H1 (cell line): Measurements from ENCODE around the gene SLC47A2. TPM values are rescaled to one million over a fixed set of nuclear protein-coding genes. Genes with fewer than 3 reads are reported as not detected.

ENCODE experiments used
- CTCF ChIA-PET: fragments of 300-600 bp; sonication (Branson Sonifier 250); formaldehyde crosslinking; loops from one replicate; lab custom pipeline; 2021; ENCODE audit not compliant: partially characterized antibody; lab: Charles Lee
- POLR2A ChIA-PET: fragments of 300-600 bp; sonication (Branson Sonifier 250); formaldehyde crosslinking; loops from one replicate; lab custom pipeline; 2021; ENCODE audit warnings: inconsistent platforms; ENCODE audit not compliant: partially characterized antibody; lab: Charles Lee
- DNase-seq, 2 experiments: peaks; one replicate each; pipeline versions ENCODE4 v3.0.0 to v3.0.0-alpha.2; 2010 to 2022; ENCODE audit warnings: low spot score in 2 of 2, low read depth in 1 of 2, mixed read lengths in 1 of 2
- FAIRE-seq: peaks from 2 replicates; lab custom pipeline; 2011; peaks lifted over from hg19 to GRCh38; lab: Jason Lieb, UNC
- H2AFZ ChIP-seq: 2 replicates; pipeline ENCODE4 v1.8.1; 2012; ENCODE audit warnings: low read length, inconsistent platforms
- H2AK5ac ChIP-seq: 2 replicates; pipeline ENCODE4 v1.6.1; 2013; ENCODE audit warnings: low read depth, low read length
- H2BK120ac ChIP-seq: replicated peaks from 2 replicates; pipeline ENCODE3; 2013; ENCODE audit warnings: low read depth, low read length, inconsistent platforms
- H2BK12ac ChIP-seq: 2 replicates; pipeline ENCODE4 v1.6.1; 2013; ENCODE audit warnings: low read depth, low read length
- H2BK15ac ChIP-seq: 2 replicates; pipeline ENCODE4 v1.6.1; 2013; ENCODE audit warnings: low read length
- H2BK20ac ChIP-seq: 2 replicates; pipeline ENCODE4 v1.6.1; 2013; ENCODE audit warnings: low read length
- H2BK5ac ChIP-seq: 2 replicates; pipeline ENCODE4 v1.6.1; 2013; ENCODE audit warnings: low read depth, low read length
- H3K14ac ChIP-seq: 2 replicates; pipeline ENCODE4 v1.6.1; 2013; ENCODE audit warnings: inconsistent platforms; ENCODE audit not compliant: insufficient read length
- H3K18ac ChIP-seq: 2 replicates; pipeline ENCODE4 v1.6.1; 2013; ENCODE audit warnings: low read length; ENCODE audit errors: extremely low read depth
- H3K23ac ChIP-seq: 2 replicates; pipeline ENCODE4 v1.6.1; 2013; ENCODE audit warnings: inconsistent platforms; ENCODE audit not compliant: insufficient read length
- H3K23me2 ChIP-seq: 2 replicates; pipeline ENCODE4 v1.6.1; 2013; ENCODE audit warnings: low read depth, low read length
- H3K27ac ChIP-seq: 2 replicates; pipeline ENCODE4 v1.6.1; 2011; ENCODE audit warnings: low read depth, low read length, inconsistent platforms
- H3K27me3 ChIP-seq, 4 experiments: replicated peaks in 1 of 4; 1 replicate in 1 of 4; 2 replicates in 3 of 4; pipeline versions ENCODE4 v1.6.1 to v1.8.1; 2011 to 2013; ENCODE audit warnings: low read length in 3 of 4, mild to moderate bottlenecking in 3 of 4, inconsistent platforms in 2 of 4, mixed read lengths in 2 of 4, moderate library complexity in 1 of 4; ENCODE audit not compliant: control insufficient read depth in 3 of 4, insufficient read depth in 3 of 4; ENCODE audit errors: extremely low read depth in 1 of 4
- H3K36me3 ChIP-seq, 4 experiments: 2 replicates each; pipeline versions ENCODE4 v1.6.1 to v1.8.1; 2011 to 2013; ENCODE audit warnings: mild to moderate bottlenecking in 4 of 4, low read length in 3 of 4, moderate library complexity in 2 of 4, control low read depth in 1 of 4, inconsistent platforms in 1 of 4; ENCODE audit not compliant: insufficient read depth in 4 of 4, control insufficient read depth in 2 of 4
- H3K4ac ChIP-seq: replicated peaks from 2 replicates; pipeline ENCODE3; 2013; ENCODE audit warnings: low read length, low read depth, mixed read lengths, inconsistent platforms; ENCODE audit not compliant: insufficient read length
- H3K4me1 ChIP-seq, 4 experiments: replicated peaks in 1 of 4; 1 replicate in 1 of 4; 2 replicates in 3 of 4; pipeline versions ENCODE4 v1.6.1 to v1.8.1; 2011 to 2013; ENCODE audit warnings: low read length in 3 of 4, inconsistent platforms in 2 of 4, mixed read lengths in 1 of 4; ENCODE audit not compliant: insufficient read depth in 4 of 4, control insufficient read depth in 3 of 4
- H3K4me2 ChIP-seq, 2 experiments: 2 replicates each; pipeline versions ENCODE4 v1.6.1 to v1.8.1; 2011 to 2013; ENCODE audit warnings: low read depth in 2 of 2, low read length in 2 of 2, control low read depth in 1 of 2, inconsistent platforms in 1 of 2, mild to moderate bottlenecking in 1 of 2; ENCODE audit not compliant: insufficient read depth in 1 of 2
- H3K4me3 ChIP-seq, 4 experiments: fragments of 200-600, 300-600 bp in 1 of 4; sonication (generic), shearing (Covaris generic), sonication (Bioruptor Twin) in 1 of 4; 2 replicates each; pipeline versions ENCODE4 v1.5.1 to v1.8.1; 2011 to 2016; ENCODE audit warnings: low read length in 4 of 4, low read depth in 3 of 4, control low read depth in 2 of 4, inconsistent platforms in 2 of 4, mild to moderate bottlenecking in 2 of 4, mixed read lengths in 1 of 4, moderate library complexity in 1 of 4; ENCODE audit not compliant: insufficient read depth in 2 of 4; ENCODE audit errors: extremely low read depth in 1 of 4
- H3K56ac ChIP-seq: replicated peaks from 2 replicates; pipeline ENCODE3; 2013; ENCODE audit warnings: low read depth, mild to moderate bottlenecking, mixed read lengths, low read length, inconsistent platforms; ENCODE audit not compliant: insufficient read length
- H3K79me1 ChIP-seq: 2 replicates; pipeline ENCODE4 v1.6.1; 2013; ENCODE audit warnings: low read depth, low read length, control low read depth
- H3K79me2 ChIP-seq, 2 experiments: 2 replicates each; pipeline versions ENCODE4 v1.6.1 to v1.8.1; 2012 to 2013; ENCODE audit warnings: low read length in 2 of 2, mild to moderate bottlenecking in 2 of 2, inconsistent platforms in 1 of 2; ENCODE audit not compliant: insufficient read depth in 2 of 2, control insufficient read depth in 1 of 2
- H3K9ac ChIP-seq, 4 experiments: replicated peaks in 1 of 4; 1 replicate in 1 of 4; 2 replicates in 3 of 4; pipeline versions ENCODE4 v1.6.1 to v1.8.1; 2011 to 2013; ENCODE audit warnings: low read depth in 3 of 4, low read length in 3 of 4, control low read depth in 2 of 4, mild to moderate bottlenecking in 2 of 4, moderate library complexity in 2 of 4, inconsistent platforms in 1 of 4; ENCODE audit errors: extremely low read depth in 1 of 4
- H3K9me3 ChIP-seq, 2 experiments: 2 replicates each; pipeline versions ENCODE4 v1.6.1 to v1.8.1; 2012 to 2013; ENCODE audit warnings: mild to moderate bottlenecking in 2 of 2, moderate library complexity in 2 of 2, control low read depth in 1 of 2, inconsistent platforms in 1 of 2, low read depth in 1 of 2, low read length in 1 of 2, mixed read lengths in 1 of 2; ENCODE audit not compliant: insufficient read depth in 2 of 2
- H4K20me1 ChIP-seq, 2 experiments: replicated peaks in 1 of 2; 2 replicates each; pipeline versions ENCODE3 to v1.8.1; 2011 to 2013; ENCODE audit warnings: inconsistent platforms in 2 of 2, low read length in 2 of 2, mild to moderate bottlenecking in 1 of 2; ENCODE audit not compliant: insufficient read depth in 2 of 2, control insufficient read depth in 1 of 2
- H4K5ac ChIP-seq: 2 replicates; pipeline ENCODE4 v1.6.1; 2013; ENCODE audit warnings: low read length, low read depth, mixed read lengths, inconsistent platforms; ENCODE audit not compliant: insufficient read length
- H4K8ac ChIP-seq: 2 replicates; pipeline ENCODE4 v1.8.0; 2013; ENCODE audit warnings: mild to moderate bottlenecking, moderate library complexity, low read length, inconsistent platforms; ENCODE audit not compliant: insufficient read depth; ENCODE audit errors: extremely low read depth
- H4K91ac ChIP-seq: replicated peaks from 2 replicates; pipeline ENCODE3; 2013; ENCODE audit warnings: low read length, mixed read lengths, inconsistent platforms; ENCODE audit not compliant: insufficient read length
- CHD2 ChIP-seq: IDR thresholded peaks from 2 replicates; pipeline ENCODE4 v1.6.1; 2012; ENCODE audit warnings: low read length, improper control_type of control experiment
- SUZ12 ChIP-seq: fragments of 200-600 bp; sonication (generic); IDR thresholded peaks from 2 replicates; pipeline ENCODE4 v1.6.1; 2012; ENCODE audit warnings: mild to moderate bottlenecking, inconsistent platforms, low read length, moderate library complexity, mixed read lengths
- whole genome bisulfite sequencing, 2 experiments: shearing (Covaris generic) in 1 of 2; methylation state at CpG; one replicate each; pipeline versions ENCODE4 v1.1.6 to v1.1.7; 2013 to 2015; ENCODE audit warnings: low lambda C conversion rate in 2 of 2, mixed read lengths in 2 of 2, inconsistent platforms in 1 of 2, low coverage in 1 of 2, missing lambda C conversion rate in 1 of 2; ENCODE audit not compliant: insufficient replicate concordance in 2 of 2, insufficient coverage in 1 of 2, insufficient read length in 1 of 2; ENCODE audit errors: extremely low coverage in 1 of 2, missing lambda C conversion rate in 1 of 2; 5-methylcytosine and 5-hydroxymethylcytosine counted together
- polyA plus RNA-seq, 7 experiments: library from polyadenylated mRNA; depleted of rRNA in 3 of 7; stranded (reverse) in 5 of 7; unstranded in 2 of 7; fragments of >200 nt in 5 of 7; fragments of 200-250 nt in 2 of 7; gene quantifications; 1 replicate in 5 of 7; 2 replicates in 1 of 7; 4 replicates in 1 of 7; pipeline versions ENCODE4 v1.2.1 to v1.2.3, GENCODE V29; 2011 to 2013; ENCODE audit warnings: missing spikeins in 2 of 7, mixed read lengths in 2 of 7
- total RNA-seq: library from RNA; stranded (reverse); fragmentation: NEBNext Ultra II Directional; extraction: Animal tissue kit (Norgen Biotek cat#: 25700); gene quantifications from 2 replicates; pipeline ENCODE4 v1.2.1, GENCODE V29; 2021

The SLC47A2 gene
- total and polyA plus RNA-seq, 2 of the 8 experiments (the other 6 are each of a cell fraction or from before 2014, with no cell fraction given), result not detected

DNA sequence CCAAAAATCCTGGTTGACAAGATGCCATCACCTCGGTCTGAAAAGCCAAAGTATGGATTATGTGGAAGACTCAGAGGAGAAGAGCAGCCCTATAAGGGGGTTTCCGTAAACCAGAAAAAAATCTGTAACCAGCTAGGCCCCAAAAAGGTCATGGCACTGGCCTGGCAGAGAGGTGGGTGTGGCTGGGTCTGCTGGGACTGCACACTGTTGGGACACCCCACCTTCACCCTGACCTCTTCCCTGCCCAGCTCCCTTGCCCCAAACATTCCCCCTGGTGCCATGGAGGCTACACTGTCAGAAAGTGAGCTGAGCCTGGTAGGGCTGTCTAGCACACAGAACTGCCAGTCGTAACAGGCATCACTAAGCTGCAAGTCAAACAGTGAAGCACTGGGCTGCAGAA, 6.5 kb downstream of the SLC47A2 start:
- no peak overlapping the region for H3K18ac ChIP-seq
- H2AFZ ChIP-seq, result no peak overlapping the region
- no peaks in the 10 kb centered on the region for H3K79me2 ChIP-seq
- ChIA-PET CTCF (interaction anchor here (1.0 to 2.9 kb wide), 5 partner anchors 9 to 56 kb away, joined by 3 to 15 read pairs (median 4); no protein-coding TSS in a partner anchor), POLR2A (no interaction called here)
- no peaks in the 10 kb centered on the region for H3K23me2 ChIP-seq
- no peak overlapping the region for H3K23ac ChIP-seq
- H2BK5ac ChIP-seq, result no peak overlapping the region
- no peaks in the 10 kb centered on the region for H3K27me3 ChIP-seq
- no peak overlapping the region for H2BK120ac ChIP-seq
- H3K4me2 ChIP-seq, result no peak overlapping the region
- no peak overlapping the region for H3K4me3 ChIP-seq
- no peak overlapping the region for H4K8ac ChIP-seq
- H3K14ac ChIP-seq, result no peak overlapping the region
- peaks cover 2 to 26% (median 13%) of the 10 kb centered on the region in 4 experiments for H3K4me1 ChIP-seq
- no peak overlapping the region for H2BK12ac ChIP-seq
- H3K56ac ChIP-seq, result no peak overlapping the region
- no peak overlapping the region for H4K91ac ChIP-seq
- no peaks in the 10 kb centered on the region for H3K9me3 ChIP-seq
- FAIRE-seq (no peak), DNase-seq (no peak)
- no peak overlapping the region for H2AK5ac ChIP-seq
- H3K4ac ChIP-seq, result peak overlapping the region; percentile 91
- H2BK20ac ChIP-seq, result no peak overlapping the region
- H4K5ac ChIP-seq, result no peak overlapping the region
- no peak overlapping the region for H3K27ac ChIP-seq
- TF ChIP-seq SUZ12 (no peak), CHD2 (no peak)
- WGBS, 2 experiments, result 87% methylated on average over 3 of the region's 3 CpGs; no CpG with 5 or more reads in 1 of the 2 experiments
- no peaks in the 10 kb centered on the region for H4K20me1 ChIP-seq
- H3K36me3 ChIP-seq, result no peaks in the 10 kb centered on the region
- no peaks in the 10 kb centered on the region for H3K79me1 ChIP-seq
- no peak overlapping the region for H3K9ac ChIP-seq
- H2BK15ac ChIP-seq, result 0 out of 2 replicates have a peak overlapping the region, but pooled peaks have one; percentile 72
